Activated naive CD4-positive, alpha-beta T cell treated with anti-CD3 and anti-CD28 coated beads, Interleukin-2, amount 50 U/mL, for 16 hours (primary cell): ENCODE measurements around the gene CAD.

Source experiments
- DNase-seq: peaks from one replicate; pipeline ENCODE4 v3.0.0-alpha.2; 2020

The CAD gene

GRCh38 chr2:27284996-27285395 is 67.8 kb downstream of the CAD start:
- no peak for DNase-seq

GRCh38 chr2:27285481-27285880 is 68.3 kb downstream of the CAD start:
- no peak for DNase-seq

GRCh38 chr2:27288610-27289009 is 71.4 kb downstream of the CAD start:
- DNase-seq: no peak

GRCh38 chr2:27290549-27290948 is 73.4 kb downstream of the CAD start:
- no peak for DNase-seq

- DNase-seq: no peak
Observed at GRCh38 chr2:27291865-27292264, 74.7 kb downstream of the CAD start.
